Testis (tissue), 2 donors: ENCODE measurements around the gene SLC26A8.

Source experiments
- CTCF ChIP-seq, 3 experiments: fragments of 450-650 bp in 2 of 3; fragments of 200-600 bp in 1 of 3; sonication (generic) in 1 of 3; IDR thresholded peaks; one replicate each; pipeline ENCODE4 v1.5.1; 2016 to 2019; ENCODE audit warnings: antibody characterized with exemption in 3 of 3, mild to moderate bottlenecking in 2 of 3, moderate library complexity in 1 of 3
- POLR2A ChIP-seq: fragments of 450-650 bp; IDR thresholded peaks from one replicate; pipeline ENCODE4 v1.6.1; 2017; ENCODE audit warnings: antibody characterized with exemption, mild to moderate bottlenecking, moderate library complexity

- TF ChIP-seq CTCF (IDR thresholded peaks at IDR 0.05) (no peak), POLR2A (no peak)
Observed at GRCh38 chr6:35895560-35895959, 128.9 kb downstream of the SLC26A8 start.
